Measurements from ENCODE around the gene SGTB.
"Not testable (repeated sequence)": the region's sequence is repeated elsewhere in the genome, so short reads cannot be mapped to it uniquely, and the experiment has no call there.

Gene SGTB

GRCh38 chr5:65734921-65735320, 13.0 kb upstream of the SGTB start:
- no peak for DNase-seq (ENCODE audit: low spot score)

DNA sequence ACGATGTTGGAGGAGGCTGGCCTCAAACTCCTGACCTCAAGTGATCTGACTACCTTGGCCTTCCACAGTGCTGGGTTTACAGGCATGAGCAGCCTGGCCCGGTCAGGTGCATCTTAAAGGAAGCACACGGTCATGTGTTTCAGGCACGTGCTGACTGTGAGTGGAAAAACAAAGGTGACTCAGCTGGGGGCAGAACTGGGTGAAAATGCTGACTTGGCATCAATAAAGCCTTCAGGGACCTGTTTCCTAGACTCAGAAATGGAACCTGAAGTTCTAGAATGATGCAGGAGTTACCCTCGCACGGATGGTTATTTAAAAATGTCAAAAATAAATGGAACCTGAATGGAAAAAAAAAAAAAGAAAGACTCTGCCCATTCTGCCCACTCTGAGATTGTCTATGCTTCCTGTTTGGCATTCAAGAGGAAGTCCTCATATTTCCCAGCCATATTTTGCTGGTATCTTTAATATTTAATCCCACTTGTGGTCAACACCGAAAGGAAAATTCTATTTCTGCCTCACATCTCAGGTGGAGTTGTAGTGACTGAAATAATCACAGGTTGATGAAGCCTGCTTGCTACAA, 12.4 kb upstream of the SGTB start:
- DNase-seq (ENCODE audit: low spot score): not testable (repeated sequence)

DNA sequence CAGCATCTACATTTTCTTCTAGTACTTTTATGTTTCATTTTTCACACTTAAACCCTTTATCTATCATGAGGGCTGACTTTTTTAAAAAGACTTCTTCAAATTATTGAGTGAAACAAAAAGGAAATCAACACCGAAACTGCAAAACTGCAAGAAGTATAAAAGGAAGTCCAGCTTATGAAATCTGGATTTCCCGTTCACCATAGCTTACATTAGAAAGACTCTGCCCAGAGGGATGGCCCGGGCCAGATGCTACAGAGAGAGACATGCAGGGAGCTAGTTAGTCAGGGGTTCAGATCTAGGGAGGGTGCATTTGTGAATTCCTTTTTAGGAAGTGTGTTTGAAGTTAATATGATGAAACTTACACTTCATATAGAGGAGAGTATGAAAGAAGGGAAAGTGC, 10.1 kb upstream of the SGTB start:
- DNase-seq (ENCODE audit: low spot score): not testable (repeated sequence)

DNA sequence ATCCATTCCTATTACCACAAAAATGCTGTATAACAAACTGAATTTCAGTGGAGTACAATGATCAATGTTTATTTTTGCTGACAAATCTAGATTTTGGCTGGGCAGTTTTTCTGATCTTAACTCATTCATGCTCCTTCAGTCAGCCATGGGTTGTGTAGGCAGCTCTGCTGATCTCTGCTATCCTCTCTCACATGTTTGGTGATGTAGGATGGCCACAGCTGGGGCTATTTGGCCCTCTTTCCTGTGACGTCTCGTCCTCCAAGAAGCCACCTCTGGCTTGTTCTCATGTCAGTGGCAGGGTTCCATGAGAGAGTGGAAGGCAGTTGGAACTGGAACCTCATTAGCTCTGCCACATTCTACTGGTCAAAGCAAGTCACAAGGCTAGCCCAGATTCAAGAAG, 9.0 kb upstream of the SGTB start:
- DNase-seq (ENCODE audit: low spot score): no peak

GRCh38 chr5:65728218-65728617, 6.3 kb upstream of the SGTB start:
- no peak for DNase-seq (ENCODE audit: low spot score)

DNA sequence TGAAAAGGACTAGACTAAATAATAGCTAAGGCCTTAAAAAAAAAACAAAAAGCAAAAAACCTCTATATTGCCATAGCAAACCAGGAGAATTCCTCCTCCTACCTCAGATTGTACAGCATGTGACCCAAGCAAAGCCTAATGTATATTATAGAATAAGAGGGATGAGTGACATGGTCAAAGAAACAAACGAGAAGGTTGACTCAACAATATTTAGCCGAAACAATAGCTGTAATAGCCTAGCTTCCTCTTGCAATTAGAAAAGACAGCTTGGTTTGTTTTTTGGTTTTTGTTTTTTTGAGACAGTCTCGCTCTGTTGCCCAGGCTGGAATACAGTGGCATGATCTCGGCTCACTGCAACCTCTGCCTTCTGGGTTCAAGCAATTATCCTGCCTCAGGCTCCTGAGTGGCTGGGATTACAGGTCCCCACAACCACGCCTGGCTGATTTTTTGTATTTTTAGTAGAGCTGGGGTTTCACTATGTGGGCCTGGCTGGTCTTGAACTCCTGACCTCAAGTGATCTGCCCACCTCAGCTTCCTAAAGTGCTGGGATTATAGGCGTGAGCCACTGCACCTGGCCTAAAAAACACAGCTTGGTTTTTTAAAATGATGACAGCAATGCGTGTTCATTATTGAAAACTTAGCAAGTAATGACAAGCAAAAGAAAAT, 5.7 kb upstream of the SGTB start:
- DNase-seq (ENCODE audit: low spot score): no peak

DNA sequence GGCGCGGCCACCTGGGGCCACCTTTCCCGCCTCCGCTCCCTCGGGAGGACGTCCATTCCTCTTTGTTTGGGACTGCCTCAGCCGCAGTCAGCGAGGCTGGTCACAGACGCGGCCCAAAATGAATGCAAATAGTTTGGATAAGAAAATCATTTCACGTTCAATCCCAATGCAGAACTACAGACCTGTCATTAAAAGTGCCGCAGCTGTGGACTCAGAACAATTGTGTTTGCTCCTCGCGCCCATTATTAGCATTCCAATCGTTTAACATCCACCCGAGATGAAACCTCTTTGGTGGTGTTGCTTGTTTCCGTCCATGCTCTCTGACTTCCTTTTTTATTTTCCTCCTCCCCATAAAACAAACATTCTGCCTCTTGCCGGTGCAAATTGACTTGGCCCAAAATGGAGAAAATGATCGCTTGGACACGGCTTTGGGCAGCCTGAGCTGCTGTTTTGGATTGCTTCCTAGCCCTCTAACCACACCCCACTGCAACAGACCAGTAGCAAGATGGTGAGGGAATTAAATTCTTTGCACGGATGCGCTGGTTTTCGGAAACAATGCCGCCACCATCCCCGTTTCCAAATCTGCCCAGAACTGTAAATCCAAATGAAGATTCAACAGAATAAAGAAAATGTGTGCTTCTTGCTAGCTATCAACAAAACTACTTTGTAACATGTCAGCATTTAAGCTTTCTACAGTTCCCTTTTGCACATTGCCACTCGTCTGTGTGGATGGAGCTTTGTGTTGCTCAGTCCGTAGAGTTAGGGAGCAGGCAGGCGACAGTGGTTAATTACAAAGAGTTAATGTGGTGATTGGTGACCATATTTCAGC, 880 bp upstream of the SGTB start:
- peak; percentile 68 for DNase-seq (ENCODE audit: low spot score)

- peak; percentile 76 for DNase-seq (ENCODE audit: low spot score)
Observed at GRCh38 chr5:65721050-65721719, 724 bp downstream of the SGTB start.

DNA sequence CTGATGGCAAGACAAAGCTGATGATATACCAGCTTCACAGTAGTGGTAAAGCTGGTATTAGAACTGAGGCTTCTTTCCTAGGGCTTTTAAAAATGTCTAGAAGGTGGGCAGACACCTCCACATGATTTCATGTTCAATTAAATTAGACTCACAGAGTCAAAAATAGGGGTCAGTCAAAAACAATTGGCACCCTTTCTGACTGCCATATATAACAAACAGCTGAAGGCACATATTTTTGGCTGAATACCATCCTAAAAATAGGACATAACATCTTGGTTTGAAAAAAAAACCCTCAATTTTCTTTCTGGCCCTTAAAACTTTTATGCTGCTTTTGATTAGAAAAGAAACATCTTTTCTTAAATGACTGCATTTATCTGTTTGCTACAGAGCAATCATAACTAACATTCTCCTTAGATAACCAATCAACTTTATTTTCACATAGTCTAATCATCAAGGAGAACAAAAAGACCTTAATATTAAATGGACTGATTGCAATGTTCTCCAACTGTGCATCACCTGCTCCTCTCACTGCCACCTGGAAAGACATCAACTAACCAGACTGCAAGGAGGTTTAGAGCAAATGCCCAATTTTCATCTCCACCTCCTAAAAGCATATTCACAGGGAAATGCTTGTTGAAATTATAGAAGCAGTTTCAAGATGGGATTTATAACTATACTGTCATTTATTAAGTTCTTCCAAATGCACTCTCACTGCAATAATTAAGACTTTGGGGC, 3.2 kb downstream of the SGTB start:
- no peak for DNase-seq (ENCODE audit: low spot score)

DNA sequence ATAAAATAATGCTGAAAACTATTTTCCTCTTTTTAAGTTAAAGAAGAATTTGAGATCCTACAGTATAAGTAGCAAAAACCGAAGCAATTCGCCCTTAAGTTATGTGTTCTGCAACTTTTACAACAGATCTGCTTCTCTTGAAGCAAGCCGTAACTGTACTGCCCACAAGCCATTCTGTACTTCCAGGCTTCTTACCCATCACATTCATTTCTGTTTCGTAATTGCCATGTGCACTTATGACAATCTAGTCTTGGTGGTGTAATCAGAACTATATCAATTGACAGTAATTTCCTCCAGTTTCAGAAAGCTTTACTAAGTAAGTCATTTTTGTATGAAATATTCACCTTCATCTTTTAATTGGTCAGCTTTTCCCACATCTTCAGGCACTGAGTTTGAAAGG, 13.8 kb downstream of the SGTB start:
- DNase-seq (ENCODE audit: low spot score): no peak

DNA sequence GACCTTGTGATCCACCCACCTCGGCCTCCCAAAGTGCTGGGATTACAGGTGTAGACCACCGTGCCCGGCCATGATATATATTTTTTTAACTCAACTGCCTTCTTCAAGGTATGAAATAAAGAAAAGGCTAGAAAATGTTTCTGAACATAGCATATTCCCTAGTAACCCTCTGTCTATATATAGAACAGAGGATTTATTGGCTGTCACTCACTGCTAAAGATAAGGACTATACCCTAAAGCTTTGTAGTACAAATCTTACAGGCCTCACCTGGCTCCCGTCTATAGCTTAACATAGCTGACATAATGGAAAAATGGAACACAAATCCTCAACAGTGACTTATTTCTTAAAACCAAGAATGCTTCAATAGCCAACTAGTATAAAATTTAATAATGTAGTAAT, 14.2 kb downstream of the SGTB start:
- no peak for DNase-seq (ENCODE audit: low spot score)

- peak; percentile 72 for DNase-seq (ENCODE audit: low spot score)
Observed at GRCh38 chr5:65704621-65705239, 17.2 kb downstream of the SGTB start.

DNA sequence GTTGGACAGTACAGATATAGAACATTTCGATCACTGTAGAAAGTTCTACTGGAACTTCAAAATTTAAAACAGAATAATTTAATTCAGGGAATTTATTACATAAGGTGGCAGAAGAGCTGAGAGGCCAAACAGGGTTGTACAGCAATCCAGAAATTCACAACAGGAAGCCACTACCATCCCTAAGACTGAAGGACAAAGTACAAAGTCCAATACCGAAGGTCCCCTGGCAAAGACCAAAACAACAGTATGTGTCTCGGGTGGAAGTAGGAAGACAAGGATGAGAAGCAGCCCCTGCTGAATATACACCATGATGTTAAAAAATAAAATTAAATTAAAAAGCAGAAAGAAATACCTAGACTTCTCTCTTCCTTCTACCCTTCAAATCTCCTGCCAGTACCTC, 19.9 kb downstream of the SGTB start:
- no peak for DNase-seq (ENCODE audit: low spot score)

DNA sequence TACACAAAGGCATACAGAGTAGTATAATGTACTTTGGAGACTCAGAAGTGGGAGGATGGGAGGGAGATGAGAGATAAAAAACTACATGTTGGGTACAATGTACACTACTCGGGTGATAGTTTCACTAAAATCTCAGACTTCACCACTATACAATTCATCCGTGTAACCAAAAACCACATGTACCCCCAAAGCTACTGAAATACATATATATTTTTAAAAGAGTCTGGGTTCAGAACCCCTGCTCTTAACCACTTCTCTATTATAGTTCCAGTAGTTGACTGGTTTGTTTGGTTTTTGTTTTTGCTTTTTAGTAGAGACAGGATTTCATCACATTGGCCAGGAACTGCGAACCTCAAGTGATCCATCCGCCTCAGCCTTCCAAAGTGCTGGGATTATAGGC, 22.6 kb downstream of the SGTB start:
- DNase-seq (ENCODE audit: low spot score): no peak

DNA sequence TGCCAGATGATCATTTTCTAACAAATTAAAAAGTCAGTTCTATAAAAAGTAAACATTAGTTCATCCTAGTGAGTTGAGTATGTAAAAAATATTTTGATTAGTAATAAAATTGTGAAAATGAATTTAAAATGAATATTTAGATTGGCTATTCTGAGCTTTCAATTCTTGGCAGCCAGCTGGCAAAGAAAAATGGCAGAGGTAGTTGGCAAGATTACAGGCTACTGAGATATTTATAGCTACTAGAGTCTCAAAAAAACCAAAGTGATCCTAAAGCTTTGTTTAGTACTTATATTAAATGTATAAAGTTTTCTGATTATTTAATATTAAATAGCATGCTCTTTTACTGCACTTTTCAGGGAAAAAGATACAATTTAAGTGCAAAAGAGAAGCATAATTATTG, 25.0 kb downstream of the SGTB start:
- no peak for DNase-seq (ENCODE audit: low spot score)

DNA sequence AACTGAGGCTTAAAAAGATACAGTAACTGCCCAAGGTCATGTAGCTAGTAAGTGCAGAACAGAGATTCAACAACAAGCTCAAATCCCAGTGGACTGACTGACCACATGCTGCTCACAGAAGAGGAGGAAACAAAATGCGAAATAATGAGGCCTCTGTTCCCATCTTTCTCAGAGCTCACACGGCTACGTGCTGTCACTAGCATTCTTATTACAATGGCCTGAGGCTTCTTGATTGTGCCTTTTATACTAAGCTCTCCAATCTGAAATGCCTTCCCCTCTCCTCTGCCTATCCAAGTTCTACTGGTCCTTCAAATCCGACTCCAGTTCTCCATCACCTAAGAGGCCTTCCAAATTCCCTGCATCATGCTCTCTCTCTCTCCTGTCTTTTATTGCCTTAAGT, 26.0 kb downstream of the SGTB start:
- no peak for DNase-seq (ENCODE audit: low spot score)

DNA sequence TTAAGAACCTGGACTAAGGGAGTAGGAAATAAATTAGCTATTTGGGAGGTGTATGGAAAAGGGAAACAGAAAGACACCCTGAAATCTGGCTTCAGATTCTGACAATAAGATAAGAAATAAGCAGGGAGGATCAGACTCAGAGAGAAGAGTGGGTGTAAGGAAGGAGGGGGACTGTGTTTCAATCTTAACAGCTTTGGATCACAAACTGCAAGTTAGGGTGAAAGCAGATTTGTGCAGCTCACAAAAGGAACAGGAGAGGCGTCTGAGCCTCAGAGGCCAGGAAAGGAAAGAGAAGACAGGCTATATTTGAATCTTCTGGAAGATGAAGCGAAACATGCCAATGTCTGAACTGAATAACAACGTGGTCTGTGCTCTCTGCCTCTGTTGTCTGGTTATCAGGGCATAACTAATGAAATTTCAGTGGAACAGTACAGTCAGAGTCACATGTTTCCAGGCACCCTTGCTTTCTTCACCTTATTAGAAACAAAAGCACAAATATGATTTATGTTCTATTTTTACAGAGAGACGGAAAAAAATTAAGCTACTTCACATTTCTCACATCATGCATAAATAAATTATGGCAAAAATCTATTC, 26.6 kb downstream of the SGTB start:
- peak; percentile 64 for DNase-seq (ENCODE audit: low spot score)

DNA sequence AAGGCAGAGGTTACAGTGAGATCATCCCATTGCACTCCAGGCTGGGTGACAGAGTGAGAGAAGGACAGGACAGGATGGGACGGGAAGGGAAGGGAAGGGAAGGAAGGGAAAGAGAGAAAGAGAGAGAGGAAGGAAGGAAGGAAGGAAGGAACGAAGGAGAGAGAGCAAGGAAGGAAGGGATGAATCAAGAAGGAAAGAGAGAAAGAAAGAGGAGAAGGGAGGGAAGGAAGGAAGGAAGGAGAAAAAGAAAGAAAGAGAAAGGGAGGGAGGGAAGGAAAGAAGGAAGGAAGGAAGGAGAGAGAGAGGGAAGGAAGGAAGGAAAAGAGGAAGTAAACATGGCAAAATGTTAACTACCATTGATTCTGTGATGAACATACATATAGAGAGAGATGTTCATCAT, 28.8 kb downstream of the SGTB start:
- DNase-seq (ENCODE audit: low spot score): no peak

DNA sequence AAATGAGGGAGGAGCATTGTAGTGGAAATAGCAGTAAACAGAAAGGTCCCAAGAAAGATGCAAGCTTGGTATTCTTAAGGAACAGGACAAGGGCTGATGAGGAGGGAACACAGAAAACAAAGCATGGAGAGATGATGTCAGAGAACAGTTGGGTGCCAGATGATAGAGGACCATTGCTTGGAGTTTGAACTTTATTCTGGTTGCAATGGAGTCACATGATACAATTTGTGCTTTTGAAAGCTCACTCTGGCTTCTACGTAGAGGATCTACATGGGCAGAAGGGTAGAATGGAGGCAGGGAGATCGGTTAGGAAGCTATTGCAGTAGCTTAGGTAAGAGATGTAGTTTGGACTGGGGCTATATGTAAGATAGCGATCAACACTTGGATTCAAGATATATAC, 39.8 kb downstream of the SGTB start:
- DNase-seq (ENCODE audit: low spot score): no peak

DNA sequence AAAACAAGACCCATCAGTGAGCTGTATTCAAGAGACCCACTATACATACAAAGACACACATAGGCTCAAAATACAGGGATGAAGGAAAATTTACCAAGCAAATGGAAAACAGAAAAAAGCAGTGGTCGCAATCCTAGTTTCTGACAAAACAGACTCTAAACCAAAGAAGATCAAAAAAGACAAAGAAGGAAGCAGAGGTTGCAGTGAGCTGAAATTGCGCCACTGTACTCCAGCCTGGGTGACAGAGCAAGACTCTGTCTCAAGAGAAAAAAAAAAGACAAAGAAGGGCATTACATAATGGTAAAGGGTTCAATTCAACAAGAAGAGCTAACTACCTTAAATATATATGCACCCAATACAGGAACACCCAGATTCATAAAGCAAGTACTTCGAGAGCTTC, 45.9 kb downstream of the SGTB start:
- DNase-seq (ENCODE audit: low spot score): not testable (repeated sequence)

GRCh38 chr5:65674749-65675148, 47.2 kb downstream of the SGTB start:
- DNase-seq (ENCODE audit: low spot score): no peak
